Activated naive CD4-positive, alpha-beta T cell treated with anti-CD3 and anti-CD28 coated beads, Interleukin-2, amount 50 U/mL, for 72 hours (primary cell): ENCODE results near the gene KLF8. TPM values are rescaled to one million over a fixed set of nuclear protein-coding genes. Genes with fewer than 3 reads are reported as not detected.
"Not testable (repeated sequence)": the region's sequence is repeated elsewhere in the genome, so short reads cannot be mapped to it uniquely, and the experiment has no call there.

ENCODE experiments used
- ATAC-seq, 2 donors: fragments of 150-1000 bp; cut with Tn5 transposase; 2 replicates each; pipeline ENCODE4 v1.10.0; 2021; ENCODE audit warnings: mild to moderate bottlenecking in 2 of 2, moderate library complexity in 2 of 2
- DNase-seq, 2 donors: peaks; one replicate each; pipeline ENCODE4 v3.0.0; 2021 to 2022; ENCODE audit warnings: low spot score in 2 of 2
- H3K27ac Mint-ChIP-seq, 2 donors: one replicate each; pipeline ENCODE4 v1.8.0; 2022; ENCODE audit warnings: mild to moderate bottlenecking in 2 of 2, mixed read lengths in 2 of 2
- H3K36me3 Mint-ChIP-seq, 2 donors: one replicate each; pipeline ENCODE4 v1.8.0; 2022; ENCODE audit warnings: mixed read lengths in 2 of 2
- H3K9me3 Mint-ChIP-seq, 2 donors: one replicate each; pipeline ENCODE4 v1.8.0; 2022; ENCODE audit warnings: mixed read lengths in 2 of 2
- total RNA-seq, 2 donors: library from RNA; stranded (reverse); gene quantifications; one replicate each; pipeline ENCODE4 v1.2.3, GENCODE V29; 2022

KLF8 gene
- 1 to 10 TPM; 1.3 to 7.9 TPM for total RNA-seq

GRCh38 chrX:56232221-56233082 is at the start of gene KLF8:
Gene KLF8, plus strand, starts transcription at chrX:56232356. Its CDS starts 979 bp downstream, at chrX:56233335.
- Mint-ChIP-seq H3K9me3 (no peaks in the 10 kb centered on the region), H3K36me3 (no peaks in the 10 kb centered on the region), H3K27ac (peak within 1 kb of the TSS; percentile 55 to 75)
- DNase-seq, result peak in 1 of 2 donors; percentile 28
- ATAC-seq, result peak; percentile 91 to 92

GRCh38 chrX:56206945-56207344 is 25.2 kb upstream of the KLF8 start:
- not testable (repeated sequence) for H3K27ac Mint-ChIP-seq, H3K9me3 Mint-ChIP-seq, H3K36me3 Mint-ChIP-seq, ATAC-seq, DNase-seq

GRCh38 chrX:56211701-56212100 is 20.5 kb upstream of the KLF8 start:
- H3K27ac Mint-ChIP-seq, result no peak overlapping the region
- H3K9me3 Mint-ChIP-seq, result no peaks in the 10 kb centered on the region
- ATAC-seq (no peak), DNase-seq (no peak)
- no peaks in the 10 kb centered on the region for H3K36me3 Mint-ChIP-seq

- no peak overlapping the region for H3K27ac Mint-ChIP-seq
- H3K36me3 Mint-ChIP-seq, result no peaks in the 10 kb centered on the region
- ATAC-seq (no peak), DNase-seq (no peak)
- no peaks in the 10 kb centered on the region for H3K9me3 Mint-ChIP-seq
Measured at GRCh38 chrX:56216332-56216731, 15.8 kb upstream of the KLF8 start.

GRCh38 chrX:56219700-56220099 is 12.5 kb upstream of the KLF8 start:
- DNase-seq (no peak), ATAC-seq (no peak)
- Mint-ChIP-seq H3K27ac (no peak overlapping the region), H3K36me3 (no peaks in the 10 kb centered on the region), H3K9me3 (no peaks in the 10 kb centered on the region)

GRCh38 chrX:56221101-56221500 is 11.1 kb upstream of the KLF8 start:
- Mint-ChIP-seq H3K27ac (no peak overlapping the region), H3K36me3 (no peaks in the 10 kb centered on the region), H3K9me3 (no peaks in the 10 kb centered on the region)
- ATAC-seq, result no peak
- no peak for DNase-seq

GRCh38 chrX:56222473-56223000 is 9.6 kb upstream of the KLF8 start:
- Mint-ChIP-seq H3K36me3 (no peaks in the 10 kb centered on the region), H3K27ac (no peak overlapping the region), H3K9me3 (no peaks in the 10 kb centered on the region)
- DNase-seq, result no peak
- no peak for ATAC-seq

- no peak for ATAC-seq
- Mint-ChIP-seq H3K9me3 (no peaks in the 10 kb centered on the region), H3K36me3 (no peaks in the 10 kb centered on the region), H3K27ac (no peak overlapping the region)
- DNase-seq, result no peak
Measured at GRCh38 chrX:56226980-56227379, 5.2 kb upstream of the KLF8 start.

- Mint-ChIP-seq H3K27ac (no peak overlapping the region), H3K36me3 (no peaks in the 10 kb centered on the region), H3K9me3 (no peaks in the 10 kb centered on the region)
- DNase-seq (no peak), ATAC-seq (no peak)
Measured at GRCh38 chrX:56228914-56229313, 3.2 kb upstream of the KLF8 start.

- DNase-seq, result no peak
- Mint-ChIP-seq H3K9me3 (no peaks in the 10 kb centered on the region), H3K27ac (no peak overlapping the region), H3K36me3 (no peaks in the 10 kb centered on the region)
- no peak for ATAC-seq
Measured at GRCh38 chrX:56231537-56232090, 542 bp upstream of the KLF8 start.

GRCh38 chrX:56233100-56233499 is 944 bp downstream of the KLF8 start:
- H3K9me3 Mint-ChIP-seq, result no peaks in the 10 kb centered on the region
- ATAC-seq (peak; percentile 40 to 46), DNase-seq (no peak)

GRCh38 chrX:56233682-56234081 is 1.5 kb downstream of the KLF8 start:
- ATAC-seq (peak; percentile 30 to 74), DNase-seq (peak in 1 of 2 donors; percentile 2)
- H3K9me3 Mint-ChIP-seq, result no peaks in the 10 kb centered on the region
- no peak overlapping the region for H3K27ac Mint-ChIP-seq
- H3K36me3 Mint-ChIP-seq, result no peaks in the 10 kb centered on the region

More at GRCh38 chrX:56233100-56233499, 944 bp downstream of the KLF8 start:
- Mint-ChIP-seq H3K27ac (no peak overlapping the region), H3K36me3 (no peaks in the 10 kb centered on the region)

GRCh38 chrX:56248492-56248891 is 16.3 kb downstream of the KLF8 start:
- Mint-ChIP-seq H3K27ac (no peak overlapping the region), H3K36me3 (no peaks in the 10 kb centered on the region), H3K9me3 (no peaks in the 10 kb centered on the region)
- DNase-seq (peak in 1 of 2 donors; percentile 39), ATAC-seq (peak; percentile 44 to 58)

GRCh38 chrX:56253832-56254703 is 21.9 kb downstream of the KLF8 start:
- H3K27ac Mint-ChIP-seq, result no peak overlapping the region
- ATAC-seq (no peak), DNase-seq (no peak)
- H3K9me3 Mint-ChIP-seq, result no peaks in the 10 kb centered on the region
- no peaks in the 10 kb centered on the region for H3K36me3 Mint-ChIP-seq

- H3K9me3 Mint-ChIP-seq, result no peaks in the 10 kb centered on the region
- H3K36me3 Mint-ChIP-seq, result no peaks in the 10 kb centered on the region
- ATAC-seq, result peak; percentile 86 to 98
- no peak overlapping the region for H3K27ac Mint-ChIP-seq
- no peak for DNase-seq
Measured at GRCh38 chrX:56268888-56269287, 36.7 kb downstream of the KLF8 start.

- no peaks in the 10 kb centered on the region for H3K36me3 Mint-ChIP-seq
- ATAC-seq (no peak), DNase-seq (no peak)
- no peaks in the 10 kb centered on the region for H3K9me3 Mint-ChIP-seq
- no peak overlapping the region for H3K27ac Mint-ChIP-seq
Measured at GRCh38 chrX:56278692-56279091, 46.5 kb downstream of the KLF8 start.

GRCh38 chrX:56279863-56280262 is 47.7 kb downstream of the KLF8 start:
- Mint-ChIP-seq H3K36me3 (no peaks in the 10 kb centered on the region), H3K27ac (no peak overlapping the region), H3K9me3 (no peaks in the 10 kb centered on the region)
- DNase-seq (no peak), ATAC-seq (no peak)
